Liver (tissue), 9 donors: ENCODE results near the gene RAD1. TPM values are rescaled to one million over a fixed set of nuclear protein-coding genes. Genes with fewer than 3 reads are reported as not detected.

Source experiments
- DNase-seq: peaks from one replicate; pipeline ENCODE4 v3.0.0-alpha.2; 2017; ENCODE audit warnings: low spot score
- H3K27ac ChIP-seq, 2 donors: one replicate each; pipeline ENCODE4 v1.7.0; 2013; ENCODE audit warnings: inconsistent platforms in 2 of 2, low read length in 2 of 2, control low read depth in 1 of 2, low read depth in 1 of 2, mild to moderate bottlenecking in 1 of 2
- H3K27me3 ChIP-seq, 4 donors: one replicate each; pipeline versions ENCODE4 v1.6.1 to v1.7.0; 2013; ENCODE audit warnings: low read length in 3 of 4, inconsistent platforms in 1 of 4, mild to moderate bottlenecking in 1 of 4, moderate library complexity in 1 of 4; ENCODE audit not compliant: control insufficient read depth in 4 of 4, insufficient read depth in 4 of 4
- H3K36me3 ChIP-seq, 4 donors: one replicate each; pipeline versions ENCODE4 v1.6.1 to v1.7.0; 2013; ENCODE audit warnings: low read length in 3 of 4, mild to moderate bottlenecking in 3 of 4, low read depth in 1 of 4, moderate library complexity in 1 of 4; ENCODE audit not compliant: control insufficient read depth in 4 of 4, insufficient read depth in 3 of 4
- H3K4me1 ChIP-seq, 4 donors: one replicate each; pipeline versions ENCODE4 v1.6.1 to v1.7.0; 2013; ENCODE audit warnings: low read length in 3 of 4, mild to moderate bottlenecking in 3 of 4, moderate library complexity in 1 of 4; ENCODE audit not compliant: control insufficient read depth in 4 of 4, insufficient read depth in 4 of 4
- H3K4me3 ChIP-seq, 3 donors: one replicate each; pipeline versions ENCODE4 v1.6.1 to v1.7.0; 2013; ENCODE audit warnings: low read length in 3 of 3, control low read depth in 1 of 3, low read depth in 1 of 3, mild to moderate bottlenecking in 1 of 3
- H3K9ac ChIP-seq, 2 donors: one replicate each; pipeline ENCODE4 v1.7.0; 2013; ENCODE audit warnings: low read length in 2 of 2, mild to moderate bottlenecking in 2 of 2, moderate library complexity in 2 of 2, control low read depth in 1 of 2, low read depth in 1 of 2
- H3K9me3 ChIP-seq, 4 donors: one replicate each; pipeline versions ENCODE4 v1.6.1 to v1.7.0; 2013; ENCODE audit warnings: low read length in 3 of 4; ENCODE audit not compliant: control insufficient read depth in 4 of 4
- ATF3 ChIP-seq: IDR thresholded peaks from 2 replicates; pipeline ENCODE4 v1.6.1; 2016; ENCODE audit warnings: antibody characterized with exemption
- CTCF ChIP-seq: fragments of 150-350 bp; IDR thresholded peaks from 2 replicates; pipeline ENCODE4 v1.5.1; 2017; ENCODE audit warnings: improper control_type of control experiment, low read depth, low read length; ENCODE audit not compliant: missing input control
- EGR1 ChIP-seq, 2 donors: IDR thresholded peaks; 2 replicates each; pipeline ENCODE4 v1.6.1; 2016 to 2018; ENCODE audit warnings: antibody characterized with exemption in 2 of 2, low read depth in 2 of 2
- FOXA1 ChIP-seq: IDR thresholded peaks from 2 replicates; pipeline ENCODE4 v1.6.1; 2016; ENCODE audit warnings: antibody characterized with exemption
- FOXA2 ChIP-seq: IDR thresholded peaks from 2 replicates; pipeline ENCODE4 v1.6.1; 2016; ENCODE audit warnings: antibody characterized with exemption
- GABPA ChIP-seq, 2 donors: IDR thresholded peaks in 1 of 2; conservative IDR thresholded peaks in 1 of 2; 2 replicates each; pipeline ENCODE4 v1.6.1; 2016; ENCODE audit warnings: antibody characterized with exemption in 2 of 2, mild to moderate bottlenecking in 1 of 2, moderate library complexity in 1 of 2
- HNF4A ChIP-seq, 2 donors: conservative IDR thresholded peaks; 2 replicates each; pipeline ENCODE4 v1.6.1; 2016; ENCODE audit warnings: antibody characterized with exemption in 2 of 2, mild to moderate bottlenecking in 2 of 2
- HNF4G ChIP-seq: IDR thresholded peaks from 2 replicates; pipeline ENCODE4 v1.6.1; 2016; ENCODE audit warnings: antibody characterized with exemption
- JUND ChIP-seq, 2 donors: IDR thresholded peaks; 2 replicates each; pipeline ENCODE4 v1.6.1; 2016; ENCODE audit warnings: antibody characterized with exemption in 2 of 2
- MAX ChIP-seq: IDR thresholded peaks from 2 replicates; pipeline ENCODE4 v1.6.1; 2016; ENCODE audit warnings: antibody characterized with exemption
- NR2F2 ChIP-seq: IDR thresholded peaks from 2 replicates; pipeline ENCODE4 v1.6.1; 2016; ENCODE audit warnings: antibody characterized with exemption
- RAD21 ChIP-seq, 2 donors: IDR thresholded peaks; 2 replicates each; pipeline ENCODE4 v1.6.1; 2016; ENCODE audit warnings: antibody characterized with exemption in 2 of 2, mild to moderate bottlenecking in 2 of 2
- REST ChIP-seq: IDR thresholded peaks from 2 replicates; pipeline ENCODE4 v1.6.1; 2016; ENCODE audit warnings: antibody characterized with exemption, mild to moderate bottlenecking
- RXRA ChIP-seq, 2 donors: IDR thresholded peaks; 2 replicates each; pipeline ENCODE4 v1.6.1; 2017 to 2018; ENCODE audit warnings: antibody characterized with exemption in 2 of 2, mild to moderate bottlenecking in 1 of 2
- SP1 ChIP-seq: IDR thresholded peaks from 2 replicates; pipeline ENCODE4 v1.6.1; 2018; ENCODE audit warnings: antibody characterized with exemption, mild to moderate bottlenecking
- TAF1 ChIP-seq: conservative IDR thresholded peaks from 2 replicates; pipeline ENCODE4 v1.6.1; 2016; ENCODE audit warnings: antibody characterized with exemption, mild to moderate bottlenecking
- YY1 ChIP-seq: IDR thresholded peaks from 2 replicates; pipeline ENCODE4 v1.6.1; 2016; ENCODE audit warnings: antibody characterized with exemption, mild to moderate bottlenecking
- ZBTB33 ChIP-seq: IDR thresholded peaks from 2 replicates; pipeline ENCODE4 v1.6.1; 2016; ENCODE audit warnings: antibody characterized with exemption
- WGBS: extraction: QIAGEN DNeasy Blood & Tissue Kit; methylation state at CpG from one replicate; pipeline ENCODE4 v1.1.7; 2013; 5-methylcytosine and 5-hydroxymethylcytosine counted together
- polyA plus RNA-seq, 2 donors: library from polyadenylated mRNA; stranded (reverse) in 1 of 2; unstranded in 1 of 2; fragments of 200-250 nt in 1 of 2; fragments of >200 nt in 1 of 2; fragmentation: Nextera tagmentation in 1 of 2; extraction: Ambion mirVana in 1 of 2; gene quantifications; one replicate each; pipeline versions ENCODE4 v1.2.1 to v1.2.3, GENCODE V29; 2013 to 2015
- total RNA-seq, 2 donors: library from RNA; depleted of rRNA; stranded (reverse); fragments of >200 nt; gene quantifications; one replicate each; pipeline ENCODE4 v1.2.3, GENCODE V29; 2014
- donor health status: healthy.
- donor health status: healthy.
- donor health status: healthy.
- donor health status: healthy.
- donor health status: healthy.

Gene RAD1
- total and polyA plus RNA-seq, 4 donors = 7.2 to 17.5 (median 9.2) TPM

- WGBS = 97% methylated on average over 1 of the region's 1 CpG
Observed at GRCh38 chr5:34894716-34895115, 20.6 kb downstream of the RAD1 start.

More at GRCh38 chr5:34894716-34895115, 20.6 kb downstream of the RAD1 start:
- Histone ChIP-seq H3K27ac (no peak overlapping the region), H3K9me3 (no peaks in the 10 kb centered on the region), H3K4me1 (no peaks in the 10 kb centered on the region), H3K27me3 (no peaks in the 10 kb centered on the region), H3K36me3 (no peaks in the 10 kb centered on the region), H3K9ac (no peak overlapping the region), H3K4me3 (no peak overlapping the region)
- TF ChIP-seq FOXA1 = no peak
- TF ChIP-seq FOXA2 = no peak
- TF ChIP-seq ATF3 = no peak
- TF ChIP-seq HNF4G = no peak
- no peak for TF ChIP-seq REST
- TF ChIP-seq RAD21 (IDR thresholded peaks at IDR 0.05) = no peak
- TF ChIP-seq GABPA (IDR thresholded peaks at IDR 0.05 in 1 of 2, conservative IDR thresholded peaks at IDR 0.05 in 1 of 2) = no peak
- no peak for TF ChIP-seq HNF4A (conservative IDR thresholded peaks at IDR 0.05)
- no peak for TF ChIP-seq RXRA (IDR thresholded peaks at IDR 0.05)
- TF ChIP-seq ZBTB33 = no peak
- TF ChIP-seq TAF1 = no peak
- TF ChIP-seq CTCF = no peak
- TF ChIP-seq NR2F2 = no peak
- TF ChIP-seq SP1 = no peak
- TF ChIP-seq MAX = no peak
- TF ChIP-seq EGR1 (IDR thresholded peaks at IDR 0.05; ENCODE audit: low read depth in 2 of 2) = no peak
- TF ChIP-seq JUND (IDR thresholded peaks at IDR 0.05) = no peak
- no peak for TF ChIP-seq YY1
- DNase-seq = no peak
